Lower lobe of right lung (tissue), 2 donors: ENCODE data around the gene ZBTB46. TPM values are rescaled to one million over a fixed set of nuclear protein-coding genes. Genes with fewer than 3 reads are reported as not detected.

Experiments
- ATAC-seq, 2 donors: fragments of 200-7000 bp; cut with Tn5 transposase; one replicate each; pipeline ENCODE4 v1.9.1; 2020 to 2022; ENCODE audit warnings: mild to moderate bottlenecking in 2 of 2, moderate library complexity in 2 of 2
- DNase-seq: peaks from one replicate; pipeline ENCODE4 v3.0.0-alpha.2; 2020
- H3K27ac ChIP-seq: fragments of 200-600 bp; one replicate; pipeline ENCODE4 v1.8.0; 2022
- H3K27me3 ChIP-seq: fragments of 200-600 bp; one replicate; pipeline ENCODE4 v1.8.0; 2022; ENCODE audit warnings: low read depth
- H3K36me3 ChIP-seq: fragments of 200-600 bp; one replicate; pipeline ENCODE4 v1.8.0; 2022; ENCODE audit warnings: mild to moderate bottlenecking
- H3K4me1 ChIP-seq: fragments of 200-600 bp; one replicate; pipeline ENCODE4 v1.8.0; 2022
- H3K4me3 ChIP-seq: fragments of 200-600 bp; one replicate; pipeline ENCODE4 v1.8.0; 2022; ENCODE audit warnings: mild to moderate bottlenecking
- H3K9me3 ChIP-seq: fragments of 200-600 bp; one replicate; pipeline ENCODE4 v1.8.0; 2022
- intact Hi-C: fragments of 100-400 bp; cut with DNase I; formaldehyde crosslinking; loops from one replicate; pipeline ENCODE4 v1.11.0; 2022
- total RNA-seq: library from RNA; stranded (reverse); fragmentation: NEBNext Ultra II Directional; extraction: Animal tissue kit (Norgen Biotek cat#: 25700); gene quantifications from one replicate; pipeline ENCODE4 v1.2.1, GENCODE V29; 2021
- TF ChIP-seq, protein P1 (sequence below): fragments of 200-600 bp; IDR thresholded peaks from one replicate; pipeline ENCODE4 v1.8.0; 2022; ENCODE audit warnings: antibody characterized with exemption, mild to moderate bottlenecking
- donor health status: DM: no; HTN: yes; CAD: no; lungs with severe emphysema.

The ZBTB46 gene
- total RNA-seq, 1 donor from 2014 or later = 9.9 TPM

DNA sequence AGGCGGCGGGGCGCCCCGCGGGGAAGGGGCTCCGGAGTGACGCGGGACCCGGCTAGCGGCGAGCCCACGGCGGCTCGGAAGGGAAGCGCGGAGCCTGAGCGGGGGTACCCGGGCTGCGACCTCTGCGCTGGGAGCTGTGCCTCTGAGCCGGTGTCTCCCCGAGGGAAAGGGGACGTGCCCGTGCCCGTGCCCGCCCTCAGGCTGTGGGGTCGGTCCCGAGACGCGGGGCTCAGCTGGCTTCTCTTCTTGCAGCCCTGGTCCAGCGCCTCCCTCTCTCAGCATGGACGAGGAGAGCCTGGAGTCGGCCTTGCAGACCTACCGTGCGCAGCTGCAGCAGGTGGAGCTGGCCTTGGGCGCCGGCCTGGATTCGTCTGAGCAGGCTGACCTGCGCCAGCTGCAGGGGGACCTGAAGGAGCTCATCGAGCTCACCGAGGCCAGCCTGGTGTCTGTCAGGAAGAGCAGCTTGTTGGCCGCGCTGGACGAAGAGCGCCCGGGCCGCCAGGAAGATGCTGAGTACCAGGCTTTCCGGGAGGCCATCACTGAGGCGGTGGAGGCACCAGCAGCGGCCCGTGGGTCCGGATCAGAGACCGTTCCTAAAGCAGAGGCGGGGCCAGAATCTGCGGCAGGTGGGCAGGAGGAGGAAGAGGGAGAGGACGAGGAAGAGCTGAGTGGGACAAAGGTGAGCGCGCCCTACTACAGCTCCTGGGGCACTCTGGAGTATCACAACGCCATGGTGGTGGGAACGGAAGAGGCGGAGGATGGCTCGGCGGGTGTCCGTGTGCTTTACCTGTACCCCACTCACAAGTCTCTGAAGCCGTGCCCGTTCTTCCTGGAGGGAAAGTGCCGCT is 122.5 kb downstream of the ZBTB46 start:
- intact Hi-C loops = no loop called here
- peak; percentile 53 for DNase-seq
- Histone ChIP-seq H3K9me3 (no peaks in the 10 kb centered on the region), H3K36me3 (peaks cover 69% of the 10 kb centered on the region), H3K27me3 (no peaks in the 10 kb centered on the region), H3K4me1 (peaks cover 32% of the 10 kb centered on the region), H3K4me3 (peak overlapping the region; percentile 96), H3K27ac (peak overlapping the region; percentile 95)
- TF ChIP-seq, protein P1, sequence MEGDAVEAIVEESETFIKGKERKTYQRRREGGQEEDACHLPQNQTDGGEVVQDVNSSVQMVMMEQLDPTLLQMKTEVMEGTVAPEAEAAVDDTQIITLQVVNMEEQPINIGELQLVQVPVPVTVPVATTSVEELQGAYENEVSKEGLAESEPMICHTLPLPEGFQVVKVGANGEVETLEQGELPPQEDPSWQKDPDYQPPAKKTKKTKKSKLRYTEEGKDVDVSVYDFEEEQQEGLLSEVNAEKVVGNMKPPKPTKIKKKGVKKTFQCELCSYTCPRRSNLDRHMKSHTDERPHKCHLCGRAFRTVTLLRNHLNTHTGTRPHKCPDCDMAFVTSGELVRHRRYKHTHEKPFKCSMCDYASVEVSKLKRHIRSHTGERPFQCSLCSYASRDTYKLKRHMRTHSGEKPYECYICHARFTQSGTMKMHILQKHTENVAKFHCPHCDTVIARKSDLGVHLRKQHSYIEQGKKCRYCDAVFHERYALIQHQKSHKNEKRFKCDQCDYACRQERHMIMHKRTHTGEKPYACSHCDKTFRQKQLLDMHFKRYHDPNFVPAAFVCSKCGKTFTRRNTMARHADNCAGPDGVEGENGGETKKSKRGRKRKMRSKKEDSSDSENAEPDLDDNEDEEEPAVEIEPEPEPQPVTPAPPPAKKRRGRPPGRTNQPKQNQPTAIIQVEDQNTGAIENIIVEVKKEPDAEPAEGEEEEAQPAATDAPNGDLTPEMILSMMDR = no peak
- no peak for ATAC-seq

DNA sequence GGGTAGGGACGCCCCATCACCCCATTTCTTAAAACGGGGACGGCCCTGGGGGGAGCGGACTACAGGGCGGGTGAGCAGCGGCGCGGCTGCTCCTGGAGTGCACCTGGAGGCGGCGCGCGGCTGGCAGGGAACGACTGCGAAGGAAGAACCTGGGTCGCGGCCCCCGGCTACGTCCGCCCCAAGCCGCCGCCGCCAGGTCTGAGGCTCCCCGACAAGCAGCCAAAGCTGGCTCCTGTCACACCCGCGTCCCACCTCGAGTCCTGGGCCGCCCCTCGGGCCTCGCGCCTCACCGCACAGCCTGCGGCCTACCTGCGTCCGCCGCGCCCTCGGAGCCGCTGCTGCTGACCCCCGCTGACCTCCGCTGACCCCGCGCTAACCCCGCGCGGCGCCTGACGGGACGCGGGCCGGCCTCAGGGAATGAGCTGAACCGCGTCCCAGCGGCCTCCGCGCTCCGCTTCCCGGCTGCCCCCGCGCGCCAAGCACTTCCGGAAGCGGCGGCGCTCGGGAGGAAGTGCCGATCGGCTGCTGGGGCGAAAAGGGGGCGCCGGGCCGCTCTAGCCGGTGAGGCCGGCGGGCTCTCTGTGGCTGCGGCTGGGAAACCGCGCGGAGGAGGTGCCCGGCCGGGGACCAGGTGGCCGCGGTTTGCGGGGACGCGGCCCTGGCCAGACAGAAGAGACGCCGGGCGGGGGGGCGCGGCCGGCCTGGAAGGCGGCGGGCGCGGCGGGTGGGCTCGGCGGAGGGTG is 123.3 kb downstream of the ZBTB46 start, which contains the start of the genes ARFRP1 and ZGPAT:
Gene ARFRP1 (minus strand): TSS at position 419 of the 743 bp plus-strand sequence. CDS start 885 bp downstream, outside the sequence.
Gene ZGPAT (plus strand): TSS at position 482 of the 743 bp plus-strand sequence. CDS start 542 bp downstream, outside the sequence.
- intact Hi-C loops = no loop called here
- peak; percentile 94 for DNase-seq
- H3K36me3 ChIP-seq = peaks cover 66% of the 10 kb centered on the region

DNA sequence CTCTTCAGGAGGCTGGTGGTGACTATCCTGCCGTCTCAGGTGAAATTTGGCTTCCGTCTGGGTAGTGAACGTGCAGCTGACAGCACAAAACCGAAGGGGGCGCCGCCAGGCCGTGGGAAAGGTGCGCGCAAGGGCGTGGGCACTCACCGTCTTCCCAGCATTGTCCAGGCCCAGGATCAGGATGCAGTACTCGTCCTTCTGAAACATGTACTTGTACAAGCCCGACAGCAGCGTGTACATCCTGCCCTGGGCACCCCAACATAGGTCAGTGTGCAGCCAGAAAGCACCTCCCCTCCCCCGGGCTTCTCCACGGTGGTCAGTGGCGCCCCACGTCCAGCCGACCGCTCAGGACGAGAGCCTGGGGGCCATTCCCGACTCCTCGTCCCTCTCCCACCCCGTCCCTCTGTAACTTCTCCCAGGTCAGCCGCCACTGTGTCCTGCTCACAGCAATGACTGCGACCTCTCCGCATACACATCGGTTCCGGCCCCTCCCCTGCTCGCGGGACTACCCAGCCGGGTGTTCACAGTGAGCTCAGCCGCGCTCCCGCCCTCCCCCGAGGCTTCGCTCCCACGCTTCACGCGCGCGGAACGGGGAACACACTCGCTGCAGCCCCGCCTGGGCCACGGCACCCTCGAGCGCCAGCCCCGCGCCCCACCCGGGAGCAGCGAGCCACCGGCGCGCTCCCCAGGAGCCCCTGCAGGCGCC is 124.1 kb downstream of the ZBTB46 start:
- DNase-seq (peak; percentile 70), ATAC-seq (peak; percentile 48 to 62)

More for the DNA sequence above, 123.3 kb downstream of the ZBTB46 start, which contains the start of the genes ARFRP1 and ZGPAT:
- TF ChIP-seq, protein P1 = no peak
- ATAC-seq = peak; percentile 97 to 98
- no peaks in the 10 kb centered on the region for H3K27me3 ChIP-seq
- H3K9me3 ChIP-seq = no peaks in the 10 kb centered on the region
- H3K4me1 ChIP-seq = peaks cover 32% of the 10 kb centered on the region
- H3K27ac ChIP-seq = peak within 1 kb of the TSS; percentile 95
- peak within 1 kb of the TSS; percentile 96 for H3K4me3 ChIP-seq

DNA sequence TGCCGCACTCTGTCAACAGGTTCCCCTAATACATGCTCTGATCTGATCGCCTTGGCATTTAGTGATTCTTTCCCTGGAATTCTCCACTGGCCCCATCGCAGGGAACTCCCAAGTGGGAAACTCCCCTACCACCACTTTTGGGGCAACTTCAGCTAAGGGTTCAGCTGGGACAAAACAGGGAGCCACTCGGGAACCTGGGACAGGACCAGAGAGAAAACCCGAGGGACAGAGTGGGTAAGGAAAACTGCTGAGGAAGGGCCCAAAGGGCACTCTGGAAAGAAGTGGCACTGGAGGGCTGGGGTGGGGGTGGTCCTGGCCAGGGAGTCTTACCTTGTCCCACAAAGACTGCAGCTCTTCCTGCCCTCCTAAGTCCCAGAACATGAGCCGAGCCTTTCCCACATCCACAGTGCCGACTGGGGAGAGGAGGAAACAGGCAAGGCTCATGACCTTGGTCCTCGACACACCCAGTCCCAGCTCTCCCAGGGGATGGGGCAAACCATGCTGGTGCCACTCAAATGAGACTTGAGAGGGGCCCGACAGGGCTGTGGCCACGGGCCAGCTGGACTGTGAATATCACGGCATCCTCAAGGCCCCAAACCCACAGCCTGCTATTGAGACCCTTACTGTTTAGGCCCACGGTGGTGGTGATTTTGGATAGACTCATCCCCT is 124.9 kb downstream of the ZBTB46 start:
- Histone ChIP-seq H3K4me3 (peak overlapping the region; percentile 96), H3K27me3 (no peaks in the 10 kb centered on the region), H3K4me1 (peaks cover 32% of the 10 kb centered on the region), H3K36me3 (peaks cover 51% of the 10 kb centered on the region), H3K27ac (peak overlapping the region; percentile 95), H3K9me3 (no peaks in the 10 kb centered on the region)
- no peak for ATAC-seq
- no peak for DNase-seq
- TF ChIP-seq, protein P1 = no peak
- intact Hi-C loops = no loop called here

More for the DNA sequence above, 124.1 kb downstream of the ZBTB46 start:
- H3K4me1 ChIP-seq = peaks cover 32% of the 10 kb centered on the region
- intact Hi-C loops = no loop called here
- peak overlapping the region; percentile 95 for H3K27ac ChIP-seq
- H3K4me3 ChIP-seq = peak overlapping the region; percentile 96
- peaks cover 59% of the 10 kb centered on the region for H3K36me3 ChIP-seq
- no peaks in the 10 kb centered on the region for H3K27me3 ChIP-seq
- H3K9me3 ChIP-seq = no peaks in the 10 kb centered on the region
- TF ChIP-seq, protein P1 = peak; percentile 16
